ENCODE measurements around the gene DNAJB11.

- TF ChIP-seq CTCF (conservative IDR thresholded peaks at IDR 0.05) (no peak), ZFX (IDR thresholded peaks at IDR 0.05) (no peak)
Observed at GRCh38 chr3:186596568-186597287, 26.2 kb downstream of the DNAJB11 start.

Data from C4-2B (cell line).